GM18867 (cell line): Measurements from ENCODE around the gene ADAMTS12.

ENCODE experiments used
- ATAC-seq: cut with Tn5 transposase; IDR thresholded peaks from one replicate; pipeline ENCODE4 v1.9.1; 2021; ENCODE audit warnings: mild to moderate bottlenecking, moderate library complexity; ENCODE audit not compliant: unreplicated experiment

ADAMTS12 gene

GRCh38 chr5:33675958-33676464, 215.8 kb downstream of the ADAMTS12 start:
- peak; percentile 73 for ATAC-seq

DNA sequence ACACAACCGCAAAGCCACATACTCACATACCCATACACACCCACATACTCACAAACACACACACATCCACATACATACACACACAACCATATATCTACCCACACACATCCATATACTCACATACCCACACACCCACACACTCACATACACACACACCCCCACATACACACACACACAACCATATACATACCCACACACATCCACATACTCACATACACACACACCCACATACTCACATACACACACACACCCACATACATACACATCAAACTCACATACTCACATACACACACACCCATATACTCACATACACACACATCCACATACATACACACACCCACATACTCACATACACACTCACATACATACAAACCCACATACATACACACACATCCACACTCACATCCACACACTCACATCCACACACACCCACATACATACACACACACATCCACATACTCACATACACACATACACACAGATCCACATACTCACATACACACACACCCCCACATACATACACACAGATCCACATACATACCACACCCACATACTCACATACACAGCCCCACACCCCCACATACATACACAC, 220.0 kb downstream of the ADAMTS12 start:
- no peak for ATAC-seq

DNA sequence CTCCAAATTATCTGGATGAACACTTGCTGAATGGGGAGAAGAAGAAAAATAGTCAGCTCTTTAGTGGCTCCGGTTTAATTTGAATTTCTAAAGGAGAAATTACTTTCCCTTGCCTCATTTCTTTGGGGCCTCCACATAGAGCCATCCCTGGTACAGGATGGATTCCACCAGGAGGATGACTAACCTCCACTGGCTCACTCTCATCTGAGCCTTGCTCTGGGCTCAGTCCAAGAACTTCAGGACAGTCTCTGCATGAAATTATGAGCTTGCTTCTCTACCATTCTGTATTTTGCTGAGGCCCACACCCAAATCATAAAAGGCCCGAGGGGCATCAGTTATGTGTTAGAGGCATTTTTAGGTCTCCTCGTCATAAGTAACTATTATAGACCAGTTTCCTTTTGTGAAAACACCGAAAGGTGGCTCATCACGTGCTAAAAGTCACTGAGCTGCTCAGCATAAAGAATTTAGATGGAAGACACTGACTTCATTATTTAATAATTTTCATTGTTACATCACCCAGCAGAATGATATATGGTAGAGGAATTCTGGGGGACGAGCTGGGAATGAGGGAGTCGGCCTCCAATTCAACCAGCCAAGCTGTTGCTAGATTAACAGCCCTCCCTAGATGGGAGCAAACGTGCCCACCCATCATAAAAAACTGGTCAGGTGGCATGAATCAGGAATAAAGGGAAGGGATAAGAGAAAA, 228.9 kb downstream of the ADAMTS12 start:
- ATAC-seq = no peak

DNA sequence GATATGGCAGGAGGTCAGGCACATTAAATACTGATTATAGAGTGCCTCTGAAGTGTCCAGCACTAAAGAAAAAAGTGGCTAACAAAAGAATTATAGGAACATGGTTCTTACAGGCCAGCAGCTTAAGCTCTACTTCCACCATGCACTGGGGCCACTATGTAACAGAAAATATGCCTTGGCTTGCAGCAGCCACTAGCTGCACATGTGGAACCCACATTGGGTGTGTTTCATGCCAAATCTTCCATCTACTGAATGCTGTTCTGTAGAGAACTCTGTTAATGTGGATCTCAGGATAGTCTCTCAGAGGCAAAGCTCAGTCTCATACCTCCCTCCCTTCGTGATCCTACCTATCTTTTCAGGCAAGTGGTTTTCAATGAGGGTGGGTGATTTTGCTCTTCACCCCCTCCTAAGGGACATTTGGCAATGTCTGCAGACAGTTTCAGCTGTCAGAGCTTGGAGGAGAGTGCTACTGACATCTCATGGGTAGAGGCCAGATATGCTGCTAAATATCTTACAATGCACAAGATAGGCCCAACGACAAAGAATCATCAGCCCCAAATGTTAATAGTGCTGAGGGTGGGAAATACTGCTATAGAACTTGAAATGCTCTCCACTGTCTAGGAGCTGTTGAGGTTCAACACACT, 232.1 kb downstream of the ADAMTS12 start:
- no peak for ATAC-seq

GRCh38 chr5:33657804-33658440, 233.9 kb downstream of the ADAMTS12 start:
- ATAC-seq = no peak

GRCh38 chr5:33657176-33657575, 234.6 kb downstream of the ADAMTS12 start:
- no peak for ATAC-seq

DNA sequence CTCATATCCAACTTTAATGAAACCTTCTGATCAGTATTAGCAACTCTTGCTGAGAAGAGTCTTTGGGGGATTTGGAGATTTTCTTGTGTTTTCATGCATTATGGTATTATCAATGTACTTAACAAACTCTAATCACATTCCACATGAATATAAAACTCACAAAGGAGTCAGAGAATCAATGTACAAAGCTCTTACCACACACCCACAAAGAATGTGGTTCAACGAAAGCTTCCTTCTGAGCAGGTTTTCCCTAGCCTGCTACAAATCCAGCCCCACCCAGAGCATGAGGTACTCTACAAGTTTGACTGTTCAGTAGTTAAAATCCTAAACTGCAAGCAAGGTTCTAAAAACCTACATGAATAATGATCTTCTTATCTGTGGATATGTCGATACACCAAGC, 240.9 kb downstream of the ADAMTS12 start:
- ATAC-seq = no peak

- no peak for ATAC-seq
These were observed 242.0 kb downstream of the ADAMTS12 start for GRCh38 chr5:33649549-33650482.

DNA sequence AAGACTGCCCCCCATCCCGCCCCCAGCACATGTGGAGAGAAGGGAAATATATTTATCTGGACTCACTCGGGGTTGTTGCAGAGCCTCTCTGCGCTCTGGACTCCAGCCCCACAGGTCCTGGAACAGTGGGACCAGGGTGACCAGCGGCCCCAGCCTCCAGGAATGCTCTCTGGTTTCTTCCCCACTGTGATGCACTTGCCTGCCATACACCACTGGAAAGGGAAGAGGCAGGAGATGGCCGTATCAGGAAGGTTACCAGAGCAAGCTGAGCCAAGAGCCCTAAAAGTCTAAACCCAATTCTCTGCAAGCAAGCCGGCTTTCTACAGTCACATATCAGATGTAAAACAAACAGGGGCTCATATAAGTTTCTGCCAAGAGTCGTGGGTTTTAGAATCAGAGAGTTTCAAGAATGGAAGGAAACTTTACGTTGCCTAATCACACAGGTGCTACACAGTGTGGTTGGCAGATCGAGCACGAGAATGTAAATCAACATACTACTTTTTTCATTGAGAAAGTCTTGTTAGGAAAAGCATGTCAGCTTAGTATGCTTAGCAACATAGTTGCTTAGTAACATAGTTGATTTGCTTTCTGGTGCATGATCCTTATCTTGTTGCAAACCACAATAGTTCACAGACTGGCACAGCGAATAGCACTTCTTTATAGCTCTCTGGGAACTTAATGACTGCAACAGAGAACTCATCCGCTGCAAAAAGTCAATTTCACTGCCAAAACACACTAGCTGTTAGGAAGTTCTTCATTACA, 249.9 kb downstream of the ADAMTS12 start:
- ATAC-seq = peak; percentile 58

GRCh38 chr5:33639474-33639873, 252.3 kb downstream of the ADAMTS12 start:
- ATAC-seq = no peak

- ATAC-seq = no peak
These were observed 254.8 kb downstream of the ADAMTS12 start for GRCh38 chr5:33637011-33637410.

DNA sequence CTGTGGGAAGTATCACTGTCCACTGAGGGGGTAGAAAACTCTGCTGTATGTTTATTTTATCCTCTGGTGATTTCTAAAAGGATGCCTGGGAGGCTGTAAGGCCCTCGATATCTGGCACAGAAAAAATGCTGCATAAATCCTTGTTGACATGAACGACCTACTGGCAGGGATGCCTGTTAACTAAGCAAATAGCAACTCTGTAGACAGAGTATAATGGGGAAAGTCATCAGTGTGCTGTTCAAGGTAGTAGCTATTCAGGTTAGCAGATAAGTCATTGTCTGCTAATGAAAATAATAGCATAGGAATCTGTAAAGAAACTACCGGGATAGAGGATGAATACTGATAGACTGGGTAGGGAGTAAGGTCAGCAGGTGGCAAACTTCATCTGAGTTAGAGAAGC, 256.2 kb downstream of the ADAMTS12 start:
- no peak for ATAC-seq

GRCh38 chr5:33633699-33634098, 258.1 kb downstream of the ADAMTS12 start:
- ATAC-seq = no peak

- ATAC-seq = peak; percentile 96
These were observed 260.0 kb downstream of the ADAMTS12 start for GRCh38 chr5:33631786-33632185.

DNA sequence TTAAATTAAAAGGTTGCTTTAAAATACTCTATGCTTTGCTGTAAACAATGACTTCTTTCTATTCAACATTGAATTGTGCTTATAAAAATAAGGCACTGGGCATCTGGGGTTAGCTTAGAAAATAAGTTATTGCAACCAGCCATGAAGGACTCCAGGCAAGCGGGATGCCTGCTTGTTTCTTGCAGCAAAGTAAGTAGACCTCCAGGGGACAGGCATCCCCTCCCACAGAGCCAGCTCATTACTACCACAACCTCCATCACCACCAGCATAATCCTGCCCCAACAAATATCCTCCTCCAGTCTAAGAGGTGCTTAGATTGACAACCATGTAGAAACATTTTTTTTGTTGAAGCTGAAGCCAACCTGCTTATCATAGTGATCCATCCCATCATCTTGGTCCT, 260.7 kb downstream of the ADAMTS12 start:
- no peak for ATAC-seq

DNA sequence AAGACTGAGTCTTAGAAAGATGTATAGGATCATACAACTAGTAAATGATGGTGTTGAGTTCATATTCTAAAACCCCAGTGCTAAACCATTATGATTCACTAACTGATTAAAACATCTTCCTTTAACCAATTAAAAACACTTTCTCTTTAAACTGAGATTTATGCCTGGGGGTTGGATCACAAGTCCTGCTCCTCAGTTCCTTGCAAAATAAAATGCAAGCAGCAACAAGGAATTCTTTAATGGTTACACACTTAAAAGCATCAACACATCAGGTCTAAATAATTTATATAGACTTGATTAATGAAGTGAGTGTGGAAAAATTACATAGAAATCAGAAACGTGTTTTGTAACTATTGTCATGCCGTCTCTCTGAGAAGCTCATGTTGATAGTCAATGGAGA, 261.8 kb downstream of the ADAMTS12 start:
- ATAC-seq = no peak

DNA sequence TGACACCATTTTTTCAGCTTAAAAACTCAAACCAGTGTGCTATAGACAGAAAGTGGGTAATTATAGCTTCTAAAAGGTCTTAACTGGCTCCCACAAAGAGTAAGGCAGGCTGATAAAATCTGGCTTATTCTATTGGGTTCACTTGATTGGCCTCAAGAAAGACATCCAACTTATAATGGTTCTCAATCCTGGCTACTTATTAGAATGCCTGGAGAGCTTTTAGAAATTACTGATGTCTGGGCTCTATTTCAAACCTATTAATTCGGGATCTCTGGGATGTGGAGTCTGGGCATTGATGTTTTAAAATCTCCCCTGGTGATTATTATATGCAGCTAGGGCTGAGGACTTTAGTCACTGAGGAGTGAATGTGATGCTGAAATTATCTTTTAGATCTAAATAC, 263.0 kb downstream of the ADAMTS12 start:
- ATAC-seq = no peak

DNA sequence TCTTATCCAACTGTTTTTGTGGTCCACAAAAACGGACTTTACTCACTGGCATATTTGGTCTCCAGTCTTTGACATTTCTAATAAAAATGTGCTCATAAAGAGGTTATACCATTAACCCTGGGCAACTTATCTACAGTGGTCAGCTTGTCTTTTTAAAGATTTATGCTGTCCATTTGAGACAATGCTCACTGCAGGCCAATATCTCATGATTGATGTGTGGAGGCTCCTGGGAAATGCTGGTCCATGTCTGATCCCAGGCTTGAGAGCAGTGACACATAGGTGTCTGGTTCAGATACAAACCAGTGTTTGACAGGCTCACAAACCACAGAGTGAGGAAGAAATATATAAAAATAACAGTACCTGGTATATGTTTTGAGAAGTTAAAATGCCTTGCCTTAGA, 270.3 kb downstream of the ADAMTS12 start:
- ATAC-seq = no peak

DNA sequence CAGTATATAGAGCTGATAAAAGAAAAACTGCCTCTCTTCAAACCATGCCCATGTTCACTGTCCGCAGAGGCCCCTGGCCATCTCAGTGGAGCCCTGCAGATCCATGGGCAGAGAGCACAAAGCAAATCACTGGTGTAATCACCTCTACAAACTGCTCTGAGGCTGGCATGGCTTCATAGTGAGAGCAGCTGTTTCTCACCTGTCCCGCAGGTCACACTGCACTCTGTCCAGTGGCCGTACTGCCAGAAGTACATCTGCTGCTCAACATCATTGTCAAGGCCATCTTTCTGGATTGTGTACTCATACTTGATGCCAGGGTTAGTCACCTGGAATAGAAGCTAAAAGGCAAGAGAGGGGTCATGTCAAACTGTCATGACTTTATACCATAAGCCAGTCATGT, 277.8 kb downstream of the ADAMTS12 start:
- no peak for ATAC-seq

DNA sequence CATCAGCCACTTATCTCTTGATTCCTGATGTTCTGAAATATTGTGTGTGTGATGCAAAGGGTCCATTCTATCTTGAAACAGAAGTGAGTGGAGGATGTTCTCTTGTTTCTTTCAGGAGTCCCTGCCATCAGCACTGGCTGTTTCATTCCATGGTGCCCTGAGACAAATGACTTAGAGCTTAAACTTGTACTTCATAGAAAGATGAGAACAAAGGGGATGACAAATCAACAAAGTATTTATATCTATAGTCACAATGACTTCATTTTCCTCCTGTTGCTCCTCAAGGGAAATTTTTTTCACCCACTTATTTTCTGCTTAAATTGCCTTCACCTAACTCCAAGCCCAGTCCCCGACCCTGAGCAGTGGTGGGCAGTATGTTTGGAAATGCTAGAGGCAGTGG, 279.4 kb downstream of the ADAMTS12 start:
- ATAC-seq = no peak
